Neural progenitor cell (in vitro differentiated cells): ENCODE data around the gene TNN. TPM values are rescaled to one million over a fixed set of nuclear protein-coding genes. Genes with fewer than 3 reads are reported as not detected.

ENCODE experiments used
- DNase-seq: peaks from one replicate; pipeline ENCODE4 v3.0.0-alpha.2; 2016; ENCODE audit warnings: low spot score
- H2AFZ ChIP-seq: fragments of 200-600 bp; sonication (generic); replicated peaks from 2 replicates; pipeline ENCODE4 v1.6.1; 2016; ENCODE audit warnings: antibody characterized with exemption
- H3F3A ChIP-seq: fragments of 200-600 bp; sonication (generic); 2 replicates; pipeline ENCODE4 v1.6.1; 2016; ENCODE audit warnings: antibody characterized with exemption, low read depth
- H3K27ac ChIP-seq: fragments of 200-600 bp; sonication (generic); 2 replicates; pipeline ENCODE4 v1.5.1; 2016; ENCODE audit warnings: mild to moderate bottlenecking
- H3K27me3 ChIP-seq: fragments of 200-600 bp; sonication (generic); 2 replicates; pipeline ENCODE4 v1.6.1; 2016; ENCODE audit warnings: mild to moderate bottlenecking, moderate library complexity
- H3K36me3 ChIP-seq: fragments of 200-600 bp; sonication (generic); 2 replicates; pipeline ENCODE4 v1.5.1; 2016
- H3K4me1 ChIP-seq: fragments of 200-600 bp; sonication (generic); 2 replicates; pipeline ENCODE4 v1.6.1; 2016; ENCODE audit warnings: mixed run types
- H3K4me2 ChIP-seq: fragments of 200-600 bp; sonication (generic); 2 replicates; pipeline ENCODE4 v1.6.1; 2016
- H3K4me3 ChIP-seq: fragments of 200-600 bp; sonication (generic); 2 replicates; pipeline ENCODE4 v1.5.1; 2016
- H3K79me2 ChIP-seq: fragments of 200-600 bp; sonication (generic); 2 replicates; pipeline ENCODE4 v1.6.1; 2016; ENCODE audit warnings: low read depth
- H3K9ac ChIP-seq: fragments of 200-600 bp; sonication (generic); 2 replicates; pipeline ENCODE4 v1.6.1; 2016
- H3K9me3 ChIP-seq: fragments of 200-600 bp; sonication (generic); 2 replicates; pipeline ENCODE4 v1.5.1; 2016; ENCODE audit warnings: low read depth
- H4K20me1 ChIP-seq: fragments of 200-600 bp; sonication (generic); 2 replicates; pipeline ENCODE4 v1.6.1; 2016; ENCODE audit warnings: low read depth
- H3K27ac Mint-ChIP-seq: 3 replicates; pipeline ENCODE4 v1.8.0; 2021; ENCODE audit warnings: mixed read lengths
- H3K27me3 Mint-ChIP-seq: 2 replicates; pipeline ENCODE4 v1.8.0; 2022; ENCODE audit warnings: low read depth, mild to moderate bottlenecking, inconsistent platforms, moderate library complexity, mixed read lengths; ENCODE audit not compliant: insufficient read depth
- H3K36me3 Mint-ChIP-seq: 3 replicates; pipeline ENCODE4 v1.8.0; 2021; ENCODE audit warnings: mixed read lengths
- H3K4me1 Mint-ChIP-seq: 3 replicates; pipeline ENCODE4 v1.8.0; 2021; ENCODE audit warnings: mixed read lengths
- H3K4me3 Mint-ChIP-seq: 3 replicates; pipeline ENCODE4 v1.8.0; 2021; ENCODE audit warnings: mild to moderate bottlenecking, moderate library complexity, mixed read lengths
- H3K9me3 Mint-ChIP-seq: 3 replicates; pipeline ENCODE4 v1.8.0; 2020; ENCODE audit warnings: mixed read lengths
- CTCF ChIP-seq: fragments of 200-600 bp; sonication (generic); IDR thresholded peaks from 2 replicates; pipeline ENCODE4 v1.5.1; 2017; ENCODE audit warnings: antibody characterized with exemption, mild to moderate bottlenecking
- EZH2 ChIP-seq: fragments of 200-600 bp; sonication (generic); IDR thresholded peaks from 2 replicates; pipeline ENCODE4 v1.6.1; 2017; ENCODE audit warnings: antibody characterized with exemption, mild to moderate bottlenecking, moderate library complexity
- EZH2phosphoT487 ChIP-seq: fragments of 200-600 bp; sonication (generic); IDR thresholded peaks from 2 replicates; pipeline ENCODE4 v1.6.1; 2017; ENCODE audit warnings: antibody characterized with exemption
- total RNA-seq: library from RNA; depleted of rRNA; stranded (reverse); fragments of >200 nt; gene quantifications from 2 replicates; pipeline ENCODE4 v1.2.3, GENCODE V29; 2015; ENCODE audit warnings: low replicate concordance

Gene TNN
- total RNA-seq, 1 donor from 2014 or later, result not detected

- peak overlapping the region; percentile 46 for H3K4me2 ChIP-seq
- H3K4me3 ChIP-seq, result no peak overlapping the region
- no peaks in the 10 kb centered on the region for H3K79me2 ChIP-seq
- H3K27me3 ChIP-seq, result peaks cover 79% of the 10 kb centered on the region
- no peaks in the 10 kb centered on the region for H3K9me3 Mint-ChIP-seq
- no peaks in the 10 kb centered on the region for H3K36me3 ChIP-seq
- H3K27ac ChIP-seq, result no peak overlapping the region
- no peak for TF ChIP-seq EZH2
- TF ChIP-seq EZH2phosphoT487, result peak; percentile 85
- TF ChIP-seq CTCF, result peak; percentile 31
- H3K36me3 Mint-ChIP-seq, result no peaks in the 10 kb centered on the region
- H3K4me1 ChIP-seq, result peaks cover 18% of the 10 kb centered on the region
- peaks cover 9% of the 10 kb centered on the region for H4K20me1 ChIP-seq
- DNase-seq, result peak; percentile 76
- peaks cover 16% of the 10 kb centered on the region for H3K4me1 Mint-ChIP-seq
- no peak overlapping the region for H3K9ac ChIP-seq
- H3F3A ChIP-seq, result peaks cover 23% of the 10 kb centered on the region
- no peak overlapping the region for H2AFZ ChIP-seq
- no peak overlapping the region for H3K4me3 Mint-ChIP-seq
- H3K27me3 Mint-ChIP-seq, result peaks cover 4% of the 10 kb centered on the region
- H3K9me3 ChIP-seq, result no peaks in the 10 kb centered on the region
- H3K27ac Mint-ChIP-seq, result peak overlapping the region; percentile 75
Measured at GRCh38 chr1:175129997-175130648, 62.5 kb downstream of the TNN start.

GRCh38 chr1:175130649-175131045, 63.0 kb downstream of the TNN start:
- no peak overlapping the region for H3K27ac ChIP-seq
- H3K36me3 Mint-ChIP-seq, result no peaks in the 10 kb centered on the region
- H3K4me1 ChIP-seq, result peaks cover 18% of the 10 kb centered on the region
- H3K9ac ChIP-seq, result no peak overlapping the region
- no peak for DNase-seq
- H3K27ac Mint-ChIP-seq, result no peak overlapping the region
- no peaks in the 10 kb centered on the region for H3K79me2 ChIP-seq
- H3K4me1 Mint-ChIP-seq, result peaks cover 16% of the 10 kb centered on the region
- no peaks in the 10 kb centered on the region for H3K9me3 ChIP-seq
- H3K4me3 ChIP-seq, result no peak overlapping the region
- peak overlapping the region; percentile 46 for H3K4me2 ChIP-seq
- peaks cover 4% of the 10 kb centered on the region for H3K27me3 Mint-ChIP-seq
- H3K9me3 Mint-ChIP-seq, result no peaks in the 10 kb centered on the region
- H2AFZ ChIP-seq, result no peak overlapping the region
- no peak overlapping the region for H3K4me3 Mint-ChIP-seq
- no peaks in the 10 kb centered on the region for H3K36me3 ChIP-seq
- peaks cover 9% of the 10 kb centered on the region for H4K20me1 ChIP-seq
- peaks cover 23% of the 10 kb centered on the region for H3F3A ChIP-seq
- peaks cover 85% of the 10 kb centered on the region for H3K27me3 ChIP-seq
- no peak for TF ChIP-seq EZH2
- TF ChIP-seq CTCF, result no peak
- no peak for TF ChIP-seq EZH2phosphoT487

GRCh38 chr1:175131095-175131494, 63.5 kb downstream of the TNN start:
- peaks cover 89% of the 10 kb centered on the region for H3K27me3 ChIP-seq
- H3K4me2 ChIP-seq, result no peak overlapping the region
- no peaks in the 10 kb centered on the region for H3K9me3 ChIP-seq
- no peak overlapping the region for H2AFZ ChIP-seq
- H3K79me2 ChIP-seq, result no peaks in the 10 kb centered on the region
- H3K36me3 ChIP-seq, result no peaks in the 10 kb centered on the region
- H3K4me3 Mint-ChIP-seq, result no peak overlapping the region
- no peak for DNase-seq
- no peak overlapping the region for H3K27ac ChIP-seq
- H3K36me3 Mint-ChIP-seq, result no peaks in the 10 kb centered on the region
- H3K4me3 ChIP-seq, result no peak overlapping the region
- no peak overlapping the region for H3K9ac ChIP-seq
- peaks cover 18% of the 10 kb centered on the region for H3K4me1 ChIP-seq
- peaks cover 16% of the 10 kb centered on the region for H3K4me1 Mint-ChIP-seq
- peaks cover 23% of the 10 kb centered on the region for H3F3A ChIP-seq
- no peak overlapping the region for H3K27ac Mint-ChIP-seq
- H3K9me3 Mint-ChIP-seq, result no peaks in the 10 kb centered on the region
- H3K27me3 Mint-ChIP-seq, result peaks cover 4% of the 10 kb centered on the region
- TF ChIP-seq EZH2phosphoT487, result no peak
- no peak for TF ChIP-seq EZH2
- peaks cover 9% of the 10 kb centered on the region for H4K20me1 ChIP-seq

- Histone ChIP-seq H3F3A (peaks cover 23% of the 10 kb centered on the region), H4K20me1 (peaks cover 9% of the 10 kb centered on the region), H3K27ac (no peak overlapping the region), H3K27me3 (peaks cover 81% of the 10 kb centered on the region), H3K79me2 (no peaks in the 10 kb centered on the region), H3K4me3 (no peak overlapping the region), H2AFZ (no peak overlapping the region), H3K36me3 (no peaks in the 10 kb centered on the region), H3K4me2 (no peak overlapping the region), H3K9me3 (no peaks in the 10 kb centered on the region), H3K9ac (no peak overlapping the region), H3K4me1 (peaks cover 18% of the 10 kb centered on the region)
- Mint-ChIP-seq H3K4me3 (no peak overlapping the region), H3K9me3 (no peaks in the 10 kb centered on the region), H3K36me3 (no peaks in the 10 kb centered on the region), H3K27ac (no peak overlapping the region), H3K4me1 (peaks cover 18% of the 10 kb centered on the region), H3K27me3 (peaks cover 9% of the 10 kb centered on the region)
- TF ChIP-seq CTCF, result no peak
- no peak for TF ChIP-seq EZH2
- no peak for TF ChIP-seq EZH2phosphoT487
- DNase-seq, result no peak
Measured at GRCh38 chr1:175132436-175132835, 64.8 kb downstream of the TNN start.
